GM21825 (cell line): ENCODE data around the gene PPM1N.
A peak's percentile ranks its signal among the peaks of the same experiment; 100 is the strongest.
"Not testable (repeated sequence)": the region's sequence is repeated elsewhere in the genome, so short reads cannot be mapped to it uniquely, and the experiment has no call there.

Experiments used
- ATAC-seq: cut with Tn5 transposase; IDR thresholded peaks from one replicate; pipeline ENCODE4 v1.9.1; 2021; ENCODE audit warnings: mild to moderate bottlenecking, moderate library complexity; ENCODE audit not compliant: unreplicated experiment

The PPM1N gene

GRCh38 chr19:45507872-45508416, 9.7 kb downstream of the PPM1N start:
- no peak for ATAC-seq

- ATAC-seq, result no peak
Measured at GRCh38 chr19:45508417-45508860, 10.2 kb downstream of the PPM1N start.

- ATAC-seq, result peak; percentile 23
Measured at GRCh38 chr19:45508861-45509691, 10.8 kb downstream of the PPM1N start.

GRCh38 chr19:45509692-45510015, 11.4 kb downstream of the PPM1N start:
- ATAC-seq, result no peak

- ATAC-seq, result not testable (repeated sequence)
Measured at GRCh38 chr19:45510352-45510751, 12.1 kb downstream of the PPM1N start.

GRCh38 chr19:45511074-45511473, 12.8 kb downstream of the PPM1N start:
- no peak for ATAC-seq

GRCh38 chr19:45512881-45513483, 14.7 kb downstream of the PPM1N start:
- ATAC-seq, result no peak

- ATAC-seq, result no peak
Measured at GRCh38 chr19:45514376-45515051, 16.3 kb downstream of the PPM1N start.

- no peak for ATAC-seq
Measured at GRCh38 chr19:45515081-45515624, 16.9 kb downstream of the PPM1N start.

- no peak for ATAC-seq
Measured at GRCh38 chr19:45515807-45516401, 17.7 kb downstream of the PPM1N start.

- no peak for ATAC-seq
Measured at GRCh38 chr19:45517238-45517637, 19.0 kb downstream of the PPM1N start.

- ATAC-seq, result no peak
Measured at GRCh38 chr19:45517641-45518468, 19.6 kb downstream of the PPM1N start.

- no peak for ATAC-seq
Measured at GRCh38 chr19:45518469-45518826, 20.2 kb downstream of the PPM1N start.

GRCh38 chr19:45522010-45522941, 24.0 kb downstream of the PPM1N start:
- no peak for ATAC-seq

- peak; percentile 75 for ATAC-seq
Measured at GRCh38 chr19:45523642-45524256, 25.5 kb downstream of the PPM1N start.

- no peak for ATAC-seq
Measured at GRCh38 chr19:45524575-45525129, 26.4 kb downstream of the PPM1N start.

GRCh38 chr19:45526143-45526542, 27.9 kb downstream of the PPM1N start:
- no peak for ATAC-seq

GRCh38 chr19:45526971-45527370, 28.7 kb downstream of the PPM1N start:
- no peak for ATAC-seq
